ENCODE measurements around the gene HLA-DQB2.

Gene HLA-DQB2

DNA sequence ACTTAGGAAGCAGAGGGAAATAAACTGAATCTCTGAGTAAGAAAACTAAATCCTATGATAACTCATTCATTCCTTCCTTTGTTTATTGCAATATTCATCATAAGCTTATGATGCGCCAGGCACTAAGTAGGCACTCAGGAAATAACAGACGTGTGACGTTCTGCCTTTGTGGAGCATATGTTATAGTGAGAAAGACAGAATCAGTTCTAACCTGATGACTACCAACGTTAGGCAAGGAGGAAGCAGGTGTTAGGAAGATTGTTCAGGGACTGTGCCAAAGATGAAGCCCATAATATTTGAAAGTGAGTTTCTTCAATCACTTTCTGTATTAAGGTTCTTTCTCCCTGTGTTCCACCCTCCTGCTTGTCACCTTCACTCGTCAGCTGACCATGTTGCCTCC lies 18.6 kb downstream of the HLA-DQB2 start:
- DNase-seq (ENCODE audit: low read depth): no peak

GRCh38 chr6:32742374-32742773 lies 21.0 kb downstream of the HLA-DQB2 start:
- DNase-seq (ENCODE audit: low read depth): no peak

DNA sequence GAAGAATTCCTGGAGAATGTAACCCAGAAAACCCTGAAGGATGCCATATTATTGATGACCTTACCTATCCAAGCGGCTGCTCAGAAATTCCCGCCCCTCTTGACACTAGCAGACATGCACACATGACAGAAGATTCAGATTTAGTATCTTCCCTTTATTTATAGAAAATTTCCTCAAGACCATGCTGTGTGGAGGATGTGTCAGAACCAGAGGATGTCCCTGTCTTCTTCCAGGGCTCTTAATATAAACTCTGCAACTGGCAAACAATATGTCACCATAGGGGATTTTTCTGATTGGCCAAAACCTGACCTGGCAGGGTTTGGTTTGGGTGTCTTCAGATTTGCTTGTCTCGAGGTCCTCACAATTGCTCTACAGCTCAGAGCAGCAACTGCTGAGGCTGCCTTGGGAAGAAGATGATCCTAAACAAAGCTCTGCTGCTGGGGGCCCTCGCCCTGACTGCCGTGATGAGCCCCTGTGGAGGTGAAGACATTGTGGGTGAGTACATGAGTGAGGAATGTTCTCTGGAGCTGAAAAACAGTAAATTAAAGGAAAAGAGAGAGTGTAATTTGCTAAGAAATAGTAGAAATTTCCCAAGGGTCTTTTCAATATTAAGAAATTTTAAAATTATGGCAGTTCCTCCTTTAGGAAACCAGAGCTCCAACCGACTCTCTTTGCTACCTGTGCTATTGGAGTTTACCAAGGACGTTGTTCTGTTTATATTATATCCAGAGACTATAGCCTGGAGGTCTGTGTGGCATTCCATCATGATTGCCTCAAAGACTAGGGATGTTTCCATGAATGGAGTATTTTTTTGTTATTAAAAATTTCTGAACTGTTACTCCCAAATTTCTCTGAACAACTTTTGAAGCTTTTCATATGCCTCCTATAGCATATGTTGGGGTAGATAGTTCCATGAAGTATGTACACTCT lies 22.0 kb downstream of the HLA-DQB2 start, which contains the start of gene HLA-DQA2:
Gene HLA-DQA2 (plus strand): TSS at position 361 of the 930 bp plus-strand sequence. CDS start 53 bp downstream, at position 414.
- DNase-seq (ENCODE audit: low read depth): no peak

GRCh38 chr6:32738126-32738525 lies 25.2 kb downstream of the HLA-DQB2 start:
- DNase-seq (ENCODE audit: low read depth): no peak

DNA sequence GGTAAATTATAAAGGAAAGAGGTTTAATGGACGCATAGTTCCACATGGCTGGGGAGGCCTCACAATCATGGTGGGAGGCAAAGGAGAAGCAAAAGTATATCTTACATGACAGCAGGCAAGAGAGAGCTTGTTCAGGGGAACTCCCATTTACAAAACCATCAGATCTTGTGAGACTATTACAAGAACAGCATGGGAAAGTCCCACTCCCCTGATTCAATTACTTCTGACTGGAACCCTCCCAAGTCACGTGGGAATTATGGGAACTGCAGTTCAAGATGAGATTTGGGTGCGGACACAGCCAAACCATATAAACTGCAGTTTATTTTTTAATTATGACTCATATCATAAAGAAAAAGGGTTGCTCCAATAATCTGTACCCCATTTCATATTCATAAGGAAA lies 44.5 kb downstream of the HLA-DQB2 start:
- no peak for DNase-seq (ENCODE audit: low read depth)

DNA sequence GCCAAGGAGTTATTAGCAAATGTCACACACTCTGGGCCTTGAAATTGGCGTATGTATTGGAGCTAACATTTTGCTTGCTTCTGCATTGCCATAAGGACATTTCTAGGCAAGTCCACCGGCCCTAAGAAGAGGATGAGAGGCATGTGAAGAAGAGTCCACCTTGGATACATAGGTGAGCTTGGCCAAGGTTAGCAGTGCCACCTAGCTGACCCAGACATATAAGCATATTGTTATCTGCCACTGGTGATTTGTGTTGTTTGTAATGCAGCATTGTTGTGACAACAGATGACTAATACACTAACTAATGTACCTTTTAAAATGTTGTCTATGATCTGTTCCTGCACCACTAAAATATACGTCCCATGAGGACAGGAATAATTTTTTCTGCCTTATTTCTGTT lies 46.9 kb downstream of the HLA-DQB2 start:
- no peak for DNase-seq (ENCODE audit: low read depth)

DNA sequence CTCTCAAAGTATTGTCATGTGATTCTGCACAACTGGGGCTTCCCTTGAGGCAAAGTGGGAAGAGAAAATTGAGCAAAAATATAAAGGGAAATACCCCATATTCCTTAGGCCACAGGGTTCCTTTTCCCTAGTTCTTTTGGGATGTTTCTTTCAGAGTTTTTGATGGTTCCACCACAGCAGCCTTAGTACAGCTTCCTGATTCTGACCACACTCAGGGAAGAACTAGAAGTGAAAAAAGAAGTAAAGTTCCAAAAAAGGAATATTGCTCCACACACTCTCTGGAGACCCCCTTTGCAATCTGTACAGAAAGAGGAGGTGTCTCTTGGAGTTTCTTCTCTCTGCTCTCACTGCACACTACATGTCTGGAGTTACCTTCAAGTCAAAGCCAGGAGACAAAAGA lies 50.1 kb downstream of the HLA-DQB2 start:
- no peak for DNase-seq (ENCODE audit: low read depth)

- DNase-seq (ENCODE audit: low read depth): no peak
These were observed 53.7 kb downstream of the HLA-DQB2 start for GRCh38 chr6:32709625-32710024.
